Epithelial cell of esophagus (primary cell): ENCODE measurements around the gene GTPBP1.

ENCODE experiments used
- DNase-seq: peaks from one replicate; pipeline ENCODE4 v3.0.0; 2010; ENCODE audit warnings: low read depth
- H3K4me3 ChIP-seq: 2 replicates; pipeline ENCODE4 v1.5.1; 2011; ENCODE audit warnings: mild to moderate bottlenecking, low read length, control low read depth
- CTCF ChIP-seq: IDR thresholded peaks from 2 replicates; pipeline ENCODE4 v1.5.1; 2011; ENCODE audit warnings: low read depth, mild to moderate bottlenecking, low read length, control low read depth, inconsistent platforms; ENCODE audit not compliant: insufficient read depth; ENCODE audit errors: missing control alignments

GTPBP1 gene

GRCh38 chr22:38782402-38783094, 76.8 kb downstream of the GTPBP1 start:
- DNase-seq = peak; percentile 75
- no peak for TF ChIP-seq CTCF
- no peak overlapping the region for H3K4me3 ChIP-seq
